Pancreas (tissue), 10 donors: ENCODE data around the gene ORM2. TPM values are rescaled to one million over a fixed set of nuclear protein-coding genes. Genes with fewer than 3 reads are reported as not detected.

Source experiments
- ATAC-seq, 4 donors: fragments of 200-7000 bp; cut with Tn5 transposase; one replicate each; pipeline versions ENCODE4 v1.8.0 to v1.9.1; 2020; ENCODE audit warnings: mild to moderate bottlenecking in 4 of 4, moderate library complexity in 4 of 4
- DNase-seq, 6 donors: peaks; one replicate each; pipeline ENCODE4 v3.0.0-alpha.2; 2020
- FAIRE-seq: peaks from 2 replicates; lab custom pipeline; 2012; peaks lifted over from hg19 to GRCh38; lab: Jason Lieb, UNC
- H3K27ac ChIP-seq, 4 donors: fragments of 200-600 bp; sonication (generic); 1 replicate in 3 of 4; 2 replicates in 1 of 4; pipeline versions ENCODE4 v1.5.0 to v1.8.0; 2020
- H3K27me3 ChIP-seq, 4 donors: fragments of 200-600 bp; one replicate each; pipeline ENCODE4 v1.8.0; 2021
- H3K36me3 ChIP-seq, 3 donors: fragments of 200-600 bp; sonication (generic) in 1 of 3; one replicate each; pipeline versions ENCODE4 v1.5.0 to v1.8.0; 2020 to 2021
- H3K4me1 ChIP-seq, 3 donors: fragments of 200-600 bp; one replicate each; pipeline ENCODE4 v1.8.0; 2021
- H3K4me3 ChIP-seq, 4 donors: fragments of 200-600 bp; sonication (generic) in 2 of 4; one replicate each; pipeline versions ENCODE4 v1.5.0 to v1.8.0; 2020 to 2021
- H3K9me3 ChIP-seq, 4 donors: fragments of 200-600 bp; one replicate each; pipeline ENCODE4 v1.8.0; 2021
- WGBS, 2 donors: extraction: QIAGEN DNeasy Blood & Tissue Kit; methylation state at CpG; one replicate each; pipeline ENCODE4 v1.1.7; 2013; 5-methylcytosine and 5-hydroxymethylcytosine counted together
- intact Hi-C, 3 donors: fragments of 100-400 bp; cut with DNase I; formaldehyde crosslinking; loops; one replicate each; pipeline versions ENCODE4 v1.11.1 to v1.14.2; 2022
- polyA plus RNA-seq, 2 donors: library from polyadenylated mRNA; stranded (reverse); fragments of 200-250 nt; gene quantifications; one replicate each; pipeline ENCODE4 v1.2.3, GENCODE V29; 2013
- total RNA-seq, 6 donors: library from RNA; stranded (reverse); fragmentation: NEBNext Ultra II Directional in 4 of 6; extraction: Animal tissue kit (Norgen Biotek cat#: 25700) in 4 of 6; gene quantifications; one replicate each; pipeline versions ENCODE4 v1.2.1 to v1.2.4, GENCODE V29; 2021 to 2023
- TF ChIP-seq, protein P1 (sequence below), 4 donors: fragments of 200-600 bp; sonication (generic) in 3 of 4; IDR thresholded peaks; one replicate each; pipeline versions ENCODE4 v1.5.0 to v1.8.0; 2021; ENCODE audit warnings: antibody characterized with exemption in 4 of 4
- donor health status: healthy with polysubstance abuse.
- donor health status: DM: no; HTN: no; CAD: no; lungs with moderate emphysema.
- donor health status: DM: no; HTN: no; CAD: no.
- donor health status: control.
- donor health status: control.
- donor health status: Bipolar disorder and iron deficiency.
- donor health status: DM: yes; HTN: yes; CAD: no.
- donor health status: DM: no; HTN: no; CAD: no.
- donor health status: DM: no; HTN: no; CAD: no.
- donor health status: DM: yes; HTN: yes; CAD: no.

ORM2 gene
- total and polyA plus RNA-seq, 8 donors: 0.12 to 3.1 (median 0.50) TPM; not detected in 4

DNA sequence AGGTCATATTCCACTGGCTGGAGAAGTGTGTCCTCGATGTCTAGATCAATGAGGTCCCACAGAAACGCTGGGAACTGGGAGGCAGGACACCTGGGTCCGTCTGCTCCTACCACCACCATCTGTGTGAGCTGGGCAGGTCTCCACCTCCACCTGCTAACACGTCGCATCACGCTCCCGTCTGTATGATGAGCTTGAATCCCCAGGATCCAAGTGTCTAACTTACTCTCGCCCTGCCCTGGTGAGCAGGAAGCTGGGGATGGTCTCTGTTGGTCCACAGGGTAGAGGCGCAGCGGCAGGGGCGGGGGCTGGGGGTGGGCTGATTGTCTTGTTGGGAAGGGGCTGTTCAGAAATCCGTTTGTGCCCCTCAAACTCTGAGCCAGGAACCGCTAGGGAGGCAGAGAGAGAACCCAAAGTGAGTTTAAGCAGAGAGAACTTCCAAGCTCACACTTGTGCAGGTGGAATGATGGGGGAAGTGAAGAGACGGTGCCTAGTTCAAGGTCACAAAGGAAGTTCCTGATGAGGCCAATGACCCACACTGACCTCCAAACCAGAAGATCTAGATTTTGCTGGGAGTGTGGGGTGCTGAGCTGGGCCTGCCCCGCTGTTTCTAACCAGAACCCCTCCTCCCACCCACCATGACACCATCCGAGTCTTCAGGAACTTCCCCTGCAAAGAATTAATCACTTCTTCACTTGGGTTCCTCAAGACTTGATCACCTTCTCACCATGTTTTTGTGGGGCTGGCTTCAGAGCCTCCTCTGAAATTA is 21.1 kb downstream of the ORM2 start:
- intact Hi-C loops: no loop called here
- no peaks in the 10 kb centered on the region for H3K4me1 ChIP-seq
- H3K27ac ChIP-seq: no peak overlapping the region
- no peak overlapping the region for H3K4me3 ChIP-seq
- no peaks in the 10 kb centered on the region for H3K27me3 ChIP-seq
- ATAC-seq (no peak), DNase-seq (no peak), FAIRE-seq (no peak)
- H3K36me3 ChIP-seq: peaks cover 0 to 6% (median 0%) of the 10 kb centered on the region in 3 donors
- no peaks in the 10 kb centered on the region for H3K9me3 ChIP-seq
- WGBS, 2 donors: 88 to 91% methylated on average over 16 of the region's 16 CpGs
- TF ChIP-seq, protein P1, sequence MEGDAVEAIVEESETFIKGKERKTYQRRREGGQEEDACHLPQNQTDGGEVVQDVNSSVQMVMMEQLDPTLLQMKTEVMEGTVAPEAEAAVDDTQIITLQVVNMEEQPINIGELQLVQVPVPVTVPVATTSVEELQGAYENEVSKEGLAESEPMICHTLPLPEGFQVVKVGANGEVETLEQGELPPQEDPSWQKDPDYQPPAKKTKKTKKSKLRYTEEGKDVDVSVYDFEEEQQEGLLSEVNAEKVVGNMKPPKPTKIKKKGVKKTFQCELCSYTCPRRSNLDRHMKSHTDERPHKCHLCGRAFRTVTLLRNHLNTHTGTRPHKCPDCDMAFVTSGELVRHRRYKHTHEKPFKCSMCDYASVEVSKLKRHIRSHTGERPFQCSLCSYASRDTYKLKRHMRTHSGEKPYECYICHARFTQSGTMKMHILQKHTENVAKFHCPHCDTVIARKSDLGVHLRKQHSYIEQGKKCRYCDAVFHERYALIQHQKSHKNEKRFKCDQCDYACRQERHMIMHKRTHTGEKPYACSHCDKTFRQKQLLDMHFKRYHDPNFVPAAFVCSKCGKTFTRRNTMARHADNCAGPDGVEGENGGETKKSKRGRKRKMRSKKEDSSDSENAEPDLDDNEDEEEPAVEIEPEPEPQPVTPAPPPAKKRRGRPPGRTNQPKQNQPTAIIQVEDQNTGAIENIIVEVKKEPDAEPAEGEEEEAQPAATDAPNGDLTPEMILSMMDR (IDR thresholded peaks at IDR 0.05): no peak

DNA sequence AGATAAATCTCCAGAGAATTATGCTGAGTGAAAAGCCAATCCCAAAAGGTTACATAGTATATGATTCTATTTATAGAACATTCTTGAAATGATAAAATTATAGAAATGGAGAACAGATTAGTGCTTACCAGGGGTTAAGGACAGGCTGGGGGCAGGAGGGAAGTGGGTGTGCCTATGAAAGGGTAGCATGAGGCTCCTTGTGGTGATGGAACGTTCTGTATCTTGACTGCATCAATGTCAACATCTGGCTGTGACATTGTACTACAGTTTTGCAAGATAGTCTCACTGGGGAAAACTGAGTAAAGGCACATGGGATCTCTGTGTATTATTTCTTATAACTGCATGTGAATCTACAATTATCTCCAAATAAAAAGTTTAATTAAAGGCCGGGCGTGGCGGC is 22.3 kb downstream of the ORM2 start:
- no peak for DNase-seq
- no peaks in the 10 kb centered on the region for H3K27me3 ChIP-seq
- H3K4me1 ChIP-seq: no peaks in the 10 kb centered on the region
- no peak for ATAC-seq
- WGBS, 2 donors: 85 to 86% methylated on average over 4 of the region's 4 CpGs
- TF ChIP-seq, protein P1 (IDR thresholded peaks at IDR 0.05): no peak
- no peak for FAIRE-seq
- H3K4me3 ChIP-seq: no peak overlapping the region
- H3K9me3 ChIP-seq: no peaks in the 10 kb centered on the region
- intact Hi-C loops: no loop called here
- H3K36me3 ChIP-seq: peaks cover 0 to 6% (median 0%) of the 10 kb centered on the region in 3 donors
- H3K27ac ChIP-seq: no peak overlapping the region

DNA sequence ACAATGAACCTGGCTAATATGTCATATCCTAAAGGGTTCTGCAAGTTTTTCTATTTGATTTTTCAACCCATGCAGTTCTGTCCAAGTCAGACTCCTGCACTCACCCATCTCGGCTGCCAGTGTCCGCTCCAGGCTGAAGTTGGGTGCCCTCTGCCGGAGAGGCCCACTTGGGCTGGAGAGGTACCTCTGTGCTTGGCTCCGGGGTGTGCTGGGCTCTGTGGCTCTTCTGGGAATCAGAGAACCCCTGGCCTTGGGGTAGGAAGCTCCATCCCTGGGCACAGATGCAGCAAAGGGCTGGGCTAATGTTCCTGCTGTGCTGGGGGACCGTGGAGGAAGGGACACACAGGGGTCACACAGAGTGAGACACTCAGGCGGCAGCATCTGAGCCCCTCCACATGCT is 26.2 kb downstream of the ORM2 start:
- H3K4me3 ChIP-seq: no peak overlapping the region
- no peak overlapping the region for H3K27ac ChIP-seq
- no peaks in the 10 kb centered on the region for H3K27me3 ChIP-seq
- no peak for FAIRE-seq
- H3K9me3 ChIP-seq: no peaks in the 10 kb centered on the region
- 90 to 91% methylated on average over 6 of the region's 6 CpGs for WGBS, 2 donors
- TF ChIP-seq, protein P1 (IDR thresholded peaks at IDR 0.05): no peak
- no peaks in the 10 kb centered on the region for H3K4me1 ChIP-seq
- ATAC-seq: no peak
- H3K36me3 ChIP-seq: peaks cover 0 to 18% (median 5%) of the 10 kb centered on the region in 3 donors
- intact Hi-C loops: no loop called here
- DNase-seq: no peak

DNA sequence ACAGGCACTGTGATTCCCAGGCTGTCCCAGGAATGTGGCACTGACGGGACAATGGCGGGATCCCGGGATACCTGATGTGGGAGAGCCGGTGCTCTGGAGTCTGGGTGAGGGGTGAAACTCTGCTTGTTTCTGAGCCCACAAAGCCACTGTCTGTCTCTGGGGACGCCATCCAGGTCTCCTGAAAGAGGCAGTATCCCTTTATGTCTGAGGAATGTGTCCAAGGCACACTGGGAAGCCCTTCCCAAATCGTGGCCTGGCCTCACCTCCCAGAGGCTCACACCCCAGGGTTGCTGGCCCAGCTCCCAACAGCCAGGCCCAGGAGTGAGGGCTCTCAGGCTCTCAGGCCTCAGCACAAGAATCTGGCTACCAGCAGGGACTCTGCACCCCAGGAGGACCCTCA is 27.1 kb downstream of the ORM2 start:
- no peak for ATAC-seq
- TF ChIP-seq, protein P1 (IDR thresholded peaks at IDR 0.05): no peak
- no peak overlapping the region for H3K27ac ChIP-seq
- no peak for FAIRE-seq
- no peak overlapping the region for H3K4me3 ChIP-seq
- 85 to 86% methylated on average over 6 of the region's 6 CpGs for WGBS, 2 donors
- H3K9me3 ChIP-seq: no peaks in the 10 kb centered on the region
- no peaks in the 10 kb centered on the region for H3K27me3 ChIP-seq
- peaks cover 0 to 22% (median 5%) of the 10 kb centered on the region in 3 donors for H3K36me3 ChIP-seq
- DNase-seq: peak in 1 of 6 donors; percentile 38
- H3K4me1 ChIP-seq: no peaks in the 10 kb centered on the region
- intact Hi-C loops: no loop called here

DNA sequence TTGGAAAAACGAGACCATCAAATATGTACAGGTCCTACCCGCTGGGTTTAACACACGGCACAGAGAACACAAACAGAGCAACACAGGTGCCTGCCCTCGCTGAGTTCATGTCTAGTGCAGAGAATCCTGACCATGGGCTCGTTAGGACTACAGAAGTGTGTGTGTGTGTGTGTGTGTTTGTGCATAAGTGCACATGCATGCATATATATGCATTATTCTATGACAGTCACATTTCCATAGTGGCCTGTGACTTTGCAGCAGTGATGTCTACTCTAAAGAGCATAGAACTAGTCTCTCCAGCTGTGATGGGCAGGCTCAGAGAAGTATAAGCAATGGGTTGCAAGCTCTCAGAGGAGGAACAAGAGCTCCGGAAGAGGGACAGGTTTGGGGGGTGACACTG is 27.7 kb downstream of the ORM2 start:
- WGBS, 2 donors: 82 to 91% methylated on average over 6 of the region's 6 CpGs
- no peaks in the 10 kb centered on the region for H3K27me3 ChIP-seq
- no peaks in the 10 kb centered on the region for H3K4me1 ChIP-seq
- intact Hi-C loops: no loop called here
- H3K36me3 ChIP-seq: peaks cover 0 to 22% (median 5%) of the 10 kb centered on the region in 3 donors
- no peak for FAIRE-seq
- H3K27ac ChIP-seq: no peak overlapping the region
- no peak for ATAC-seq
- TF ChIP-seq, protein P1 (IDR thresholded peaks at IDR 0.05): no peak
- peak in 1 of 6 donors; percentile 16 for DNase-seq
- no peaks in the 10 kb centered on the region for H3K9me3 ChIP-seq
- H3K4me3 ChIP-seq: no peak overlapping the region
